H1 (cell line): ENCODE results near the gene PALD1. TPM values are rescaled to one million over a fixed set of nuclear protein-coding genes. Genes with fewer than 3 reads are reported as not detected.

Experiments used
- CTCF ChIA-PET: fragments of 300-600 bp; sonication (Branson Sonifier 250); formaldehyde crosslinking; loops from one replicate; lab custom pipeline; 2021; ENCODE audit not compliant: partially characterized antibody; lab: Charles Lee
- POLR2A ChIA-PET: fragments of 300-600 bp; sonication (Branson Sonifier 250); formaldehyde crosslinking; loops from one replicate; lab custom pipeline; 2021; ENCODE audit warnings: inconsistent platforms; ENCODE audit not compliant: partially characterized antibody; lab: Charles Lee
- DNase-seq, 2 experiments: peaks; one replicate each; pipeline versions ENCODE4 v3.0.0 to v3.0.0-alpha.2; 2010 to 2022; ENCODE audit warnings: low spot score in 2 of 2, low read depth in 1 of 2, mixed read lengths in 1 of 2
- FAIRE-seq: peaks from 2 replicates; lab custom pipeline; 2011; peaks lifted over from hg19 to GRCh38; lab: Jason Lieb, UNC
- H2AFZ ChIP-seq: 2 replicates; pipeline ENCODE4 v1.8.1; 2012; ENCODE audit warnings: low read length, inconsistent platforms
- H2AK5ac ChIP-seq: 2 replicates; pipeline ENCODE4 v1.6.1; 2013; ENCODE audit warnings: low read depth, low read length
- H2BK120ac ChIP-seq: replicated peaks from 2 replicates; pipeline ENCODE3; 2013; ENCODE audit warnings: low read depth, low read length, inconsistent platforms
- H2BK12ac ChIP-seq: 2 replicates; pipeline ENCODE4 v1.6.1; 2013; ENCODE audit warnings: low read depth, low read length
- H2BK15ac ChIP-seq: 2 replicates; pipeline ENCODE4 v1.6.1; 2013; ENCODE audit warnings: low read length
- H2BK20ac ChIP-seq: 2 replicates; pipeline ENCODE4 v1.6.1; 2013; ENCODE audit warnings: low read length
- H2BK5ac ChIP-seq: 2 replicates; pipeline ENCODE4 v1.6.1; 2013; ENCODE audit warnings: low read depth, low read length
- H3K14ac ChIP-seq: 2 replicates; pipeline ENCODE4 v1.6.1; 2013; ENCODE audit warnings: inconsistent platforms; ENCODE audit not compliant: insufficient read length
- H3K18ac ChIP-seq: 2 replicates; pipeline ENCODE4 v1.6.1; 2013; ENCODE audit warnings: low read length; ENCODE audit errors: extremely low read depth
- H3K23ac ChIP-seq: 2 replicates; pipeline ENCODE4 v1.6.1; 2013; ENCODE audit warnings: inconsistent platforms; ENCODE audit not compliant: insufficient read length
- H3K23me2 ChIP-seq: 2 replicates; pipeline ENCODE4 v1.6.1; 2013; ENCODE audit warnings: low read depth, low read length
- H3K27ac ChIP-seq: 2 replicates; pipeline ENCODE4 v1.6.1; 2011; ENCODE audit warnings: low read depth, low read length, inconsistent platforms
- H3K27me3 ChIP-seq, 4 experiments: replicated peaks in 1 of 4; 1 replicate in 1 of 4; 2 replicates in 3 of 4; pipeline versions ENCODE4 v1.6.1 to v1.8.1; 2011 to 2013; ENCODE audit warnings: low read length in 3 of 4, mild to moderate bottlenecking in 3 of 4, inconsistent platforms in 2 of 4, mixed read lengths in 2 of 4, moderate library complexity in 1 of 4; ENCODE audit not compliant: control insufficient read depth in 3 of 4, insufficient read depth in 3 of 4; ENCODE audit errors: extremely low read depth in 1 of 4
- H3K36me3 ChIP-seq, 4 experiments: 2 replicates each; pipeline versions ENCODE4 v1.6.1 to v1.8.1; 2011 to 2013; ENCODE audit warnings: mild to moderate bottlenecking in 4 of 4, low read length in 3 of 4, moderate library complexity in 2 of 4, control low read depth in 1 of 4, inconsistent platforms in 1 of 4; ENCODE audit not compliant: insufficient read depth in 4 of 4, control insufficient read depth in 2 of 4
- H3K4ac ChIP-seq: replicated peaks from 2 replicates; pipeline ENCODE3; 2013; ENCODE audit warnings: low read length, low read depth, mixed read lengths, inconsistent platforms; ENCODE audit not compliant: insufficient read length
- H3K4me1 ChIP-seq, 4 experiments: replicated peaks in 1 of 4; 1 replicate in 1 of 4; 2 replicates in 3 of 4; pipeline versions ENCODE4 v1.6.1 to v1.8.1; 2011 to 2013; ENCODE audit warnings: low read length in 3 of 4, inconsistent platforms in 2 of 4, mixed read lengths in 1 of 4; ENCODE audit not compliant: insufficient read depth in 4 of 4, control insufficient read depth in 3 of 4
- H3K4me2 ChIP-seq, 2 experiments: 2 replicates each; pipeline versions ENCODE4 v1.6.1 to v1.8.1; 2011 to 2013; ENCODE audit warnings: low read depth in 2 of 2, low read length in 2 of 2, control low read depth in 1 of 2, inconsistent platforms in 1 of 2, mild to moderate bottlenecking in 1 of 2; ENCODE audit not compliant: insufficient read depth in 1 of 2
- H3K4me3 ChIP-seq, 4 experiments: fragments of 200-600, 300-600 bp in 1 of 4; sonication (generic), shearing (Covaris generic), sonication (Bioruptor Twin) in 1 of 4; 2 replicates each; pipeline versions ENCODE4 v1.5.1 to v1.8.1; 2011 to 2016; ENCODE audit warnings: low read length in 4 of 4, low read depth in 3 of 4, control low read depth in 2 of 4, inconsistent platforms in 2 of 4, mild to moderate bottlenecking in 2 of 4, mixed read lengths in 1 of 4, moderate library complexity in 1 of 4; ENCODE audit not compliant: insufficient read depth in 2 of 4; ENCODE audit errors: extremely low read depth in 1 of 4
- H3K56ac ChIP-seq: replicated peaks from 2 replicates; pipeline ENCODE3; 2013; ENCODE audit warnings: low read depth, mild to moderate bottlenecking, mixed read lengths, low read length, inconsistent platforms; ENCODE audit not compliant: insufficient read length
- H3K79me1 ChIP-seq: 2 replicates; pipeline ENCODE4 v1.6.1; 2013; ENCODE audit warnings: low read depth, low read length, control low read depth
- H3K79me2 ChIP-seq, 2 experiments: 2 replicates each; pipeline versions ENCODE4 v1.6.1 to v1.8.1; 2012 to 2013; ENCODE audit warnings: low read length in 2 of 2, mild to moderate bottlenecking in 2 of 2, inconsistent platforms in 1 of 2; ENCODE audit not compliant: insufficient read depth in 2 of 2, control insufficient read depth in 1 of 2
- H3K9ac ChIP-seq, 4 experiments: replicated peaks in 1 of 4; 1 replicate in 1 of 4; 2 replicates in 3 of 4; pipeline versions ENCODE4 v1.6.1 to v1.8.1; 2011 to 2013; ENCODE audit warnings: low read depth in 3 of 4, low read length in 3 of 4, control low read depth in 2 of 4, mild to moderate bottlenecking in 2 of 4, moderate library complexity in 2 of 4, inconsistent platforms in 1 of 4; ENCODE audit errors: extremely low read depth in 1 of 4
- H3K9me3 ChIP-seq, 2 experiments: 2 replicates each; pipeline versions ENCODE4 v1.6.1 to v1.8.1; 2012 to 2013; ENCODE audit warnings: mild to moderate bottlenecking in 2 of 2, moderate library complexity in 2 of 2, control low read depth in 1 of 2, inconsistent platforms in 1 of 2, low read depth in 1 of 2, low read length in 1 of 2, mixed read lengths in 1 of 2; ENCODE audit not compliant: insufficient read depth in 2 of 2
- H4K20me1 ChIP-seq, 2 experiments: replicated peaks in 1 of 2; 2 replicates each; pipeline versions ENCODE3 to v1.8.1; 2011 to 2013; ENCODE audit warnings: inconsistent platforms in 2 of 2, low read length in 2 of 2, mild to moderate bottlenecking in 1 of 2; ENCODE audit not compliant: insufficient read depth in 2 of 2, control insufficient read depth in 1 of 2
- H4K5ac ChIP-seq: 2 replicates; pipeline ENCODE4 v1.6.1; 2013; ENCODE audit warnings: low read length, low read depth, mixed read lengths, inconsistent platforms; ENCODE audit not compliant: insufficient read length
- H4K8ac ChIP-seq: 2 replicates; pipeline ENCODE4 v1.8.0; 2013; ENCODE audit warnings: mild to moderate bottlenecking, moderate library complexity, low read length, inconsistent platforms; ENCODE audit not compliant: insufficient read depth; ENCODE audit errors: extremely low read depth
- H4K91ac ChIP-seq: replicated peaks from 2 replicates; pipeline ENCODE3; 2013; ENCODE audit warnings: low read length, mixed read lengths, inconsistent platforms; ENCODE audit not compliant: insufficient read length
- EZH2 ChIP-seq: fragments of 200-600 bp; sonication (generic); IDR thresholded peaks from 2 replicates; pipeline ENCODE4 v1.7.1; 2012; ENCODE audit warnings: low read depth, mild to moderate bottlenecking, moderate library complexity, low read length, inconsistent platforms; ENCODE audit not compliant: severe bottlenecking
- FOSL1 ChIP-seq: IDR thresholded peaks from 2 replicates; pipeline ENCODE4 v1.6.1; 2011; ENCODE audit warnings: mild to moderate bottlenecking, low read depth, low read length, moderate library complexity; ENCODE audit not compliant: insufficient read depth
- JUN ChIP-seq: IDR thresholded peaks from 2 replicates; pipeline ENCODE4 v1.6.1; 2011; ENCODE audit warnings: low read depth, mild to moderate bottlenecking, improper control_type of control experiment, low read length
- KDM1A ChIP-seq: fragments of 200-600, 300-600 bp; sonication (generic); IDR thresholded peaks from 2 replicates; pipeline ENCODE4 v1.7.1; 2016; ENCODE audit warnings: mild to moderate bottlenecking, low read length, borderline replicate concordance
- POLR2AphosphoS5 ChIP-seq: IDR thresholded peaks from 2 replicates; pipeline ENCODE4 v1.6.1; 2011; ENCODE audit warnings: low read depth, low read length
- USF2 ChIP-seq: IDR thresholded peaks from 2 replicates; pipeline ENCODE4 v1.6.1; 2011; ENCODE audit warnings: low read length, improper control_type of control experiment
- WGBS, 2 experiments: shearing (Covaris generic) in 1 of 2; methylation state at CpG; one replicate each; pipeline versions ENCODE4 v1.1.6 to v1.1.7; 2013 to 2015; ENCODE audit warnings: low lambda C conversion rate in 2 of 2, mixed read lengths in 2 of 2, inconsistent platforms in 1 of 2, low coverage in 1 of 2, missing lambda C conversion rate in 1 of 2; ENCODE audit not compliant: insufficient replicate concordance in 2 of 2, insufficient coverage in 1 of 2, insufficient read length in 1 of 2; ENCODE audit errors: extremely low coverage in 1 of 2, missing lambda C conversion rate in 1 of 2; 5-methylcytosine and 5-hydroxymethylcytosine counted together
- polyA plus RNA-seq, 7 experiments: library from polyadenylated mRNA; depleted of rRNA in 3 of 7; stranded (reverse) in 5 of 7; unstranded in 2 of 7; fragments of >200 nt in 5 of 7; fragments of 200-250 nt in 2 of 7; gene quantifications; 1 replicate in 5 of 7; 2 replicates in 1 of 7; 4 replicates in 1 of 7; pipeline versions ENCODE4 v1.2.1 to v1.2.3, GENCODE V29; 2011 to 2013; ENCODE audit warnings: missing spikeins in 2 of 7, mixed read lengths in 2 of 7
- total RNA-seq: library from RNA; stranded (reverse); fragmentation: NEBNext Ultra II Directional; extraction: Animal tissue kit (Norgen Biotek cat#: 25700); gene quantifications from 2 replicates; pipeline ENCODE4 v1.2.1, GENCODE V29; 2021

Gene PALD1
- total and polyA plus RNA-seq, 2 of the 8 experiments (the other 6 are each of a cell fraction or from before 2014, with no cell fraction given): 13.3 to 32.8 TPM

GRCh38 chr10:70494536-70494935, 16.0 kb downstream of the PALD1 start:
- H3K9ac ChIP-seq: no peak overlapping the region
- H3K27me3 ChIP-seq: no peaks in the 10 kb centered on the region
- no peaks in the 10 kb centered on the region for H3K36me3 ChIP-seq
- H2BK20ac ChIP-seq: peak overlapping the region; percentile 62; the same call in 1 of the 2 replicates
- H2AK5ac ChIP-seq: peak overlapping the region; percentile 75; the same call in 1 of the 2 replicates
- peaks cover 13 to 30% (median 15%) of the 10 kb centered on the region in 4 experiments for H3K4me1 ChIP-seq
- peak overlapping the region; percentile 46 for H4K91ac ChIP-seq
- CTCF ChIA-PET: interaction anchor here (0.8 to 4.2 kb wide), 9 partner anchors 9 to 55 kb away, joined by 3 to 29 read pairs (median 5); partner anchors contain the start of gene PALD1
- H3K4me3 ChIP-seq: no peak overlapping the region
- H2BK12ac ChIP-seq: peak overlapping the region; percentile 23; the same call in 1 of the 2 replicates
- no peak overlapping the region for H3K23ac ChIP-seq
- H3K14ac ChIP-seq: no peak overlapping the region
- H4K8ac ChIP-seq: no peak overlapping the region
- DNase-seq (no peak), FAIRE-seq (no peak)
- peaks cover 8% of the 10 kb centered on the region for H3K79me1 ChIP-seq
- H2BK5ac ChIP-seq: peak overlapping the region; percentile 37; the same call in 1 of the 2 replicates
- 83% methylated on average over 8 of the region's 8 CpGs; no CpG with 5 or more reads in 1 of the 2 experiments for WGBS, 2 experiments
- H3K79me2 ChIP-seq: peaks cover 0 to 43% of the 10 kb centered on the region in 2 experiments; a peak in 2 of 4 replicates
- POLR2A ChIA-PET: interaction anchor here (0.8 to 1.9 kb wide), 10 partner anchors 13 to 57 kb away, joined by 3 to 7 read pairs (median 3); partner anchors contain the start of genes NODAL and PALD1
- H3K4ac ChIP-seq: no peak overlapping the region
- H2AFZ ChIP-seq: no peak overlapping the region
- H2BK120ac ChIP-seq: peak overlapping the region; percentile 25
- H3K9me3 ChIP-seq: no peaks in the 10 kb centered on the region
- peak overlapping the region; percentile 54; the same call in 1 of the 2 replicates for H3K18ac ChIP-seq
- no peak overlapping the region for H4K5ac ChIP-seq
- peaks cover 0 to 2% of the 10 kb centered on the region in 2 experiments for H4K20me1 ChIP-seq
- TF ChIP-seq JUN: no peak
- TF ChIP-seq POLR2AphosphoS5: no peak
- TF ChIP-seq USF2: no peak
- TF ChIP-seq KDM1A: peak; percentile 32; the same call in 1 of the 2 replicates
- TF ChIP-seq FOSL1: no peak
- TF ChIP-seq EZH2: no peak
- TF ChIP-seq, all 59 proteins: peak for 1
- Histone ChIP-seq H3K23me2 (peaks cover 3% of the 10 kb centered on the region; the same call in 1 of the 2 replicates), H3K4me2 (peak overlapping the region in 1 of 2 experiments; percentile 53; a peak in 1 of 4 replicates), H2BK15ac (no peak overlapping the region), H3K56ac (no peak overlapping the region), H3K27ac (no peak overlapping the region)
